ENCODE results near the gene PAX6. TPM values are rescaled to one million over a fixed set of nuclear protein-coding genes. Genes with fewer than 3 reads are reported as not detected.
"Not testable (repeated sequence)": the region's sequence is repeated elsewhere in the genome, so short reads cannot be mapped to it uniquely, and the experiment has no call there.

The PAX6 gene
- polyA plus RNA-seq, 1 of the 3 experiments (the other 2 are of a cell fraction) = not detected

- TF ChIP-seq GATA2 (CRISPR knock-in tag; IDR thresholded peaks at IDR 0.05) (no peak), FOXM1 (IDR thresholded peaks at IDR 0.05; ENCODE audit: low read depth) (no peak), CTCF (IDR thresholded peaks at IDR 0.05) (no peak), MEF2A (IDR thresholded peaks at IDR 0.05; ENCODE audit: borderline replicate concordance, low read depth) (no peak), MXI1 (IDR thresholded peaks at IDR 0.05; ENCODE audit: low read depth, low read length) (no peak), ELF1 (IDR thresholded peaks at IDR 0.05) (no peak), USF2 (IDR thresholded peaks at IDR 0.05; ENCODE audit: borderline replicate concordance, low read depth, low read length) (no peak)
These were observed 49.5 kb downstream of the PAX6 start (continued) for GRCh38 chr11:31761636-31762035.

GRCh38 chr11:31757260-31757835 is 53.8 kb downstream of the PAX6 start:
- CTCF ChIA-PET = no interaction called here

GRCh38 chr11:31747581-31747980 is 63.5 kb downstream of the PAX6 start:
- H3F3A ChIP-seq (replicated peaks; ENCODE audit: insufficient read depth) = no peaks in the 10 kb centered on the region
- H3K27me3 ChIP-seq (ENCODE audit: insufficient read depth) = no peaks in the 10 kb centered on the region
- no peak for TF ChIP-seq FOXJ3 (CRISPR knock-in tag; IDR thresholded peaks at IDR 0.05)
- no peak for TF ChIP-seq RFX5 (IDR thresholded peaks at IDR 0.05; ENCODE audit: low read length)
- TF ChIP-seq USF2 (IDR thresholded peaks at IDR 0.05; ENCODE audit: borderline replicate concordance, low read depth, low read length) = no peak
- H3K4me2 ChIP-seq = no peak overlapping the region
- ChIA-PET POLR2A (no interaction called here), CTCF (no interaction called here)
- no peak overlapping the region for H3K27ac ChIP-seq (ENCODE audit: low read depth in 2 of 2, low read length in 1 of 2)
- H4K20me1 ChIP-seq (ENCODE audit: insufficient read depth) = no peaks in the 10 kb centered on the region
- WGBS (ENCODE audit: low lambda C conversion rate) = 5% methylated on average over 1 of the region's 1 CpG
- no peaks in the 10 kb centered on the region for H3K9me2 ChIP-seq
- no peak overlapping the region for H2AFZ ChIP-seq (ENCODE audit: low read depth)
- DNase-seq = no peak
- no peak overlapping the region for H3K9ac ChIP-seq
- no peak overlapping the region for H3K4me3 ChIP-seq (ENCODE audit: low read depth in 2 of 2, low read length in 1 of 2)
- no peaks in the 10 kb centered on the region for H3K9me3 ChIP-seq
- H3K36me3 ChIP-seq (replicated peaks in 1 of 2; ENCODE audit: control insufficient read depth in 1 of 2, insufficient read depth in 2 of 2, low read length in 1 of 2) = no peaks in the 10 kb centered on the region
- no peaks in the 10 kb centered on the region for H3K79me2 ChIP-seq (ENCODE audit: insufficient read depth)
- no peaks in the 10 kb centered on the region for H3K4me1 ChIP-seq (ENCODE audit: control insufficient read depth in 1 of 2, insufficient read depth in 2 of 2, low read depth in 1 of 2, low read length in 1 of 2)

More at GRCh38 chr11:31757260-31757835, 53.8 kb downstream of the PAX6 start:
- Histone ChIP-seq H3K9ac (no peak overlapping the region), H3K79me2 (ENCODE audit: insufficient read depth) (no peaks in the 10 kb centered on the region), H3K9me3 (no peaks in the 10 kb centered on the region), H3F3A (replicated peaks; ENCODE audit: insufficient read depth) (no peaks in the 10 kb centered on the region), H3K4me1 (ENCODE audit: control insufficient read depth in 1 of 2, insufficient read depth in 2 of 2, low read depth in 1 of 2, low read length in 1 of 2) (no peaks in the 10 kb centered on the region), H4K20me1 (ENCODE audit: insufficient read depth) (no peaks in the 10 kb centered on the region), H3K27ac (ENCODE audit: low read depth in 2 of 2, low read length in 1 of 2) (no peak overlapping the region), H3K4me2 (no peak overlapping the region), H2AFZ (ENCODE audit: low read depth) (no peak overlapping the region), H3K9me2 (no peaks in the 10 kb centered on the region), H3K27me3 (ENCODE audit: insufficient read depth) (no peaks in the 10 kb centered on the region), H3K4me3 (ENCODE audit: low read depth in 2 of 2, low read length in 1 of 2) (no peak overlapping the region), H3K36me3 (replicated peaks in 1 of 2; ENCODE audit: control insufficient read depth in 1 of 2, insufficient read depth in 2 of 2, low read length in 1 of 2) (no peaks in the 10 kb centered on the region)
- WGBS (ENCODE audit: low lambda C conversion rate) = 63% methylated on average over 3 of the region's 3 CpGs
- no peak for DNase-seq
- TF ChIP-seq MEF2A (IDR thresholded peaks at IDR 0.05; ENCODE audit: borderline replicate concordance, low read depth) (no peak), MXI1 (IDR thresholded peaks at IDR 0.05; ENCODE audit: low read depth, low read length) (no peak)
- POLR2A ChIA-PET = no interaction called here

GRCh38 chr11:31740731-31741368 is 70.3 kb downstream of the PAX6 start:
- POLR2A ChIA-PET; H3K36me3 ChIP-seq (replicated peaks in 1 of 2; ENCODE audit: control insufficient read depth in 1 of 2, insufficient read depth in 2 of 2, low read length in 1 of 2); H3K4me1 ChIP-seq (ENCODE audit: control insufficient read depth in 1 of 2, insufficient read depth in 2 of 2, low read depth in 1 of 2, low read length in 1 of 2); H3K79me2 ChIP-seq (ENCODE audit: insufficient read depth); H3K9ac ChIP-seq; H2AFZ ChIP-seq (ENCODE audit: low read depth); H3K27ac ChIP-seq (ENCODE audit: low read depth in 2 of 2, low read length in 1 of 2); H3F3A ChIP-seq (replicated peaks; ENCODE audit: insufficient read depth); H3K9me3 ChIP-seq; H4K20me1 ChIP-seq (ENCODE audit: insufficient read depth); H3K4me2 ChIP-seq; DNase-seq; H3K4me3 ChIP-seq (ENCODE audit: low read depth in 2 of 2, low read length in 1 of 2); CTCF ChIA-PET; H3K9me2 ChIP-seq; H3K27me3 ChIP-seq (ENCODE audit: insufficient read depth): not testable (repeated sequence)
- 89% methylated on average over 23 of the region's 26 CpGs for WGBS (ENCODE audit: low lambda C conversion rate)
